ENCODE measurements around the gene SPIN2B.
A peak's percentile ranks its signal among the peaks of the same experiment; 100 is the strongest.
"Not testable (repeated sequence)": the region's sequence is repeated elsewhere in the genome, so short reads cannot be mapped to it uniquely, and the experiment has no call there.

Gene SPIN2B

DNA sequence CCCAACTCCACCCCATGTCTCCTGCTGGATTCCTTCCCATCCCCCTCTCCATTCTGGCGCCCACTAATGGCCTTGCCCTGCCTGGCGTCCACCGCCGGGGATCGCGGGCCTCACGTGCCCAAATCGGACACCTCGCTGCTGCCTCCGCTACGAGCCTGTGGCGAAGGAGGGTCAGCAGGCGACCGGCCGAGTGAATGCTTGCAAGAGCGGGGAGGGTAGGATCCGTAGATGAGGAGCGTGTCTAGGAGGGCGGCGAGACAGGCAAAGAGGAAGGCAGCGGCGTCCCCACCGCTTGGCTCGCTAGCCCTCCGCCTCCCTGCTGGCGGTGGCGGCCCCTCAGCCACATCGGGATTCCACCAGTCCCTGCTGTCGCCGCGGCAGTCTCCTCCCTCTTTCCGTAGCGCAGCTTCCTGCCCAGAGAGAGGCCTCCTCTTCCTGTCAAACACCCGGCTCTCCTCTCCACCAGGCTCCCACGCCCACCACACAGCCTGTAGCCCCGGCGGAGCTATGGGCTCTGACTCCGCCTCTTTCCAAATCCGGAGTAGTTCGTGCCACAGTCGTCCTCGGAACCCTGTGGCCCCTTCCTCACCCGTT is at the start of gene SPIN2B:
SPIN2B (minus strand) TSS at position 387 of the 594 bp plus-strand sequence.
- peak; percentile 89 for DNase-seq

DNA sequence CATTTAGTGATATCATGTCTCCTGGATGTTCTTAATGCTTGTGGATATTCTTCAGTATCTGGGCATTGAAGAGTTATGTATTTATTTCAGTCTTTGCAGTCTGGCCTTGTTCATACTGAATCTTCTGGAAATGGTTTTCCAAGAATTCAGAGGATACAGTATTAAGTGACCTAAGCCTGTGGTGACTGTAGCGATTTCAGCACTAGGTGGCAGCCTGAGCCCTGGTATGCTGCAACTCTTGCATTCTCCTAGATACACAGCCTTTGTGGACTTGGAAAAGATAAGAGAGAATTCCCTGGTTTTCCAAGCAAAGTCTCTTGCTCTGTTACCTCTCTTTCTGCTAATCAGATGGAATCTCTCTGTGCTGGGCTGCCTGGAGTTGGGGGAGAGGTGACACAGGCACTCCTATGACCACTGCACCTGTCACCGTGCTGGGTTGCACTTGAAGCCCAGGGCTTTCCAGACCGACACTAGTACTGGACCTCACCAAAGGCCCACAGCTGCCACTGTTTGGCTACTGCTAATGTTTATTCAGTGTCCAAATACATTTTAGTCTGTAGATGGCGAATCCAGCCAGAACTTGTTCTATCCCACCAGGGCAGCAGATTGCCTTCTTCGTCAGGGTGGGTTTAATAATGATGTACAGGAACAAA is 35.2 kb upstream of the SPIN2B start:
- peak; percentile 23 for DNase-seq

DNA sequence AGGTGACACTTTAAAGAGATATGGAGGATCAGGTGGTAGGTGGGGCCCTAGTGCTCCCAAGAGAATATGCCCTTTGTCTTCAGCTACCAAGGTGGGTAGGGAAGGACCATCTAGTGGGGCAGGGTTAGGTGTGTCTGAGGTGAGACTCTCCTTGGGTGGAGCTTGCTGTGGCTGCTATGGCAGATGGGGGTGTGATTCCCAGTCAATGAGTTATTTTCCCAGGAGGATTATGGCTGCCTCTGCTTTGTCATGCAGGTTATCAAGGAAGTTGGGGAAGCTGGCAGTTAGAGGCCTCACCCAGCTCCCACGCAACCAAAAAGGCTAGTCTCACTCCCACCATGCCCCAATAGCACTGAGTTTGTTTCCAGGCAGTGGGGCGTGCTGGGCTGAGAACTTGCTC is 33.8 kb upstream of the SPIN2B start:
- DNase-seq, result no peak

DNA sequence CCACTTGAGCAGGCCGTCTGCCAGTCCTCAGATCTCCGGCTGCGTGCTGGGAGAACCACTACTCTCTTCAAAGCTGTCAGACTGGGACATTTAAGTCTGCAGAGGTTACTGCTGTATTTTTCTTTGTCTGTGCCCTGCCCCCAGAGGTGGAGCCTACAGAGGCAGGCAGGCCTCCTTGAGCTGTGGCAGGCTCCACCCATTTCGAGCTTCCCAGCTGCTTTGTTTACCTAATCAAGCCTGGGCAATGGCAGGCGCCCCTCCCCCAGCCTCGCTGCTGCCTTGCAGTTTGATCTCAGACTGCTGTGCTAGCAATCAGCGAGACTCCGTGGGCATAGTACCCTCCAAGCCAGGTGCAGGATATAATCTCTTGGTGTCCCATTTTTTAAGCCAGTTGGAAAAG is 30.9 kb upstream of the SPIN2B start:
- not testable (repeated sequence) for DNase-seq

DNA sequence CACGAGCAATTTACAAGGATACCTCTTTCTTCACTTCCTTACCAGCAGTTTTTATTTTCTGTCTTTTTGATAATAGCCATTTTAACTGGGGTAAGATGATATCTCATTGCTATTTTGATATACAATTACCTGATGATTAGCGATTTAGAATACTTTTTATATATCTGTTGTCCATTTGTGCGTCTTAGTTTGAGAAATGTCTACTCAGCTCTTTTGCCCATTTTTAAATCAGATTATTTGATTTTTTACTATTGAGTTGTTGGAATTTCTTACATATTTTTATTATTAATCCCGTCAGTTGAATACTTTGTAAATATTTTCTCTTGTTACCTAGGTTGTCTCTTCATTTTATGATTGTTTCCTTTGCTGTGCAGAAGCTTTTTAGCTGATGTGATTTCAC is 17.3 kb upstream of the SPIN2B start:
- no peak for DNase-seq

DNA sequence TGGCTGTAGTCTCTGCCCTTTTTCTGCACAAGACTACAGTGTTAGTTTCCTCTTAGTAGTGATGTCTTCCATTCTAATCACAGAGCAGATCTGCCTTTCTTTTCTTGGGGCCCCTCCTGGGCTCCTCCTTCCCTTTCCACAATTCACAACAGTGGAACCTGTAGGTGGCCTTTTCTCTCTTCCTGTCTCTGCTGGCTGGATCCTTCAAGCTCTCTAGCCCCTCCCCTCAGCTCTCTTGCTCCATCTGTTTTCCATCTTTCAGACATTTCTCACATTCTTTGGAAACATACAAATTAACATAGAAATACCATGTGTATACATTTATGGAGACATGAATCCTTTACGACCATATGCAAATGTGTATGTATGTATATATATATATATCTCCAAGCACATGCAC is 16.2 kb upstream of the SPIN2B start:
- peak; percentile 62 for DNase-seq

DNA sequence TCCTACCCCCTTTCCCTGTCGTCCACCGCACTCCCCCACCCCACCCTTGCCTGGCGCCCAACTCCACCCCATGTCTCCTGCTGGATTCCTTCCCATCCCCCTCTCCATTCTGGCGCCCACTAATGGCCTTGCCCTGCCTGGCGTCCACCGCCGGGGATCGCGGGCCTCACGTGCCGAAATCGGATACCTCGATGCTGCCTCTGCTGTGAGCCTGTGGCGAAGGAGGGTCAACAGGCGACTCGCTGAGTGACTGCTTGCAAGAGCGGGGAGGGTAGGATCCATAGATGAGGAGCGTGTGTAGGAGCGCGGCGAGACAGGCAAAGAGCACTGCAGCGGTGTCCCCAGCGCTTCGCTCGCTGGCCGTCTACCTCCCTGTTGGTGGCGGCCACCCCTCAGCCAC is 15.7 kb upstream of the SPIN2B start, which contains the start of gene SPIN2A:
SPIN2A (minus strand) TSS at position 325 of the 400 bp plus-strand sequence. CDS start 800 bp downstream, outside the sequence.
- peak; percentile 61 for DNase-seq

DNA sequence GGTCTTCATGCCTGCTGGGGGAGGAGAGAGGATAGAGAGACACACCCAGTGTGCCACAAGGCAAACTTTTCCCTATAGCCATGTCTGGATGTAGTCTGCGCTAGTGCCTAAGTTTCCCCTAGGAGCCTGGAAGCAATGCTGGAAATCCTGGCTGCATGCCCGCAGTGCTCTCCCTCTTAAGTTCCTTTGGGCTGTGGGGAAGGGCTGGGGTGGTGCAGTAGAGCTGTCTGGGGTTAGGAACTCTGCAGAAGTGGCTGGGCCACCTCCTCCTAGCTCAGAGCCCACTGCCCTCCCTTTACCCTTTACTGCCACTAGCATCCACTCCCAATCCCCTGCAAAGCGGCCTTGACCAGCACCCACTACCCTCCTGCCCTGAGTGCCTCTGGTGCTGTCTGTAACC is 15.2 kb upstream of the SPIN2B start:
- not testable (repeated sequence) for DNase-seq

DNA sequence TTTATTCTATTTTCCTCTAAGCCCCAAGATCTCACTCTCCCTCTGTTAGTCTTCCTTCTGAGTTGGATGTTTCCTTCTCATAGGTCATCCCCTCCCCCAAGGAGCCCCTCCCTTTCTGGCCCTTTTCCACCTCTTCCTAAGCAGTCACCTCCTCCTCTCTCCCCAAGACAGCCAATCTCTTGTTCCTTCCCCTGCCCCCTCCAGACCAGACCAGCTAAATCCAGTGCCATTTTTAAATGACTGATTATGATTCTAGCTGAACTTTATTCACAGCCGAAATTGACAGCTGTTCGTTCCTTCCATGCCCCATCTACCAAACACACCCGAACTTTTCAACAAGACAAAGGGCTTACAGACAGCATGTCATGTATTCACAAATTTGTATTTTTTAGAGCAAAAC is 13.9 kb upstream of the SPIN2B start:
- DNase-seq, result no peak

DNA sequence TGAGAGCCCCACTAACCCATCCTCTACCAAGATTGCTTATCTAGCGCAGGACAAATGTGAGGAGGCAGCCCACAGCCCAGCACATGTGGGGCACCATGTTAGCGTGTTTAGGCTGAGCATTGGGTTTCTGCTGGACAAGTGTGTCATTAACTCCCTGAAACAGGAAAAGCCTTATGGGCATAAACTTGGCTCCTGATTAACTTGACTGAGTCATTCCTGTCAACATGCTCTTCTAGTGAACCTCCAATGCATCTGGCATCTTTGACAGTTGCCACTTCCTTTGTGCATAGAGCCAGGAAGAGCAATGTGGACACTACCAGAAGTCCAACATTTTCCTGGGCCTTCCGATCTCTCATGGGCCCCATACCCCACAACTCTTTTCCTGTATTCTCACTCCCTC is 13.4 kb upstream of the SPIN2B start:
- no peak for DNase-seq

DNA sequence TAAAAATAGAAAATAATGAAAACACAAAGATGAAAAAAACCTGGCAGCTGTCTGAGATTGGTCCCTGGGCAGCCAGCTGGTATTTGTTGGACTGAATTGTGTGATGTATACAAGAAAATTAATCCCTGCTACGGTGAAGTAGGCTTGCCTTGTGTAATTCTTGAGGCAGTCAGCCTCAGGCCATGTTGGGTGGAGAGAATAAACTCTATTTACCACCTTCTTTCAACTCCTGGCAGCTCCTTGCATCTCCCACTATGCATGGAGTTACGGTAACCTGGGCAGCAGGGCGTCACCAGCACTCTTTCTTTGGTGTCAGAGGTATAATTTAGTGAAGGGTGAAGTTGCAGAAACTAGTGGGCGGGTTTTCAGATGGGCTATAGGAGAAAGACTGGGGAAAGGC is 12.4 kb upstream of the SPIN2B start:
- no peak for DNase-seq

DNA sequence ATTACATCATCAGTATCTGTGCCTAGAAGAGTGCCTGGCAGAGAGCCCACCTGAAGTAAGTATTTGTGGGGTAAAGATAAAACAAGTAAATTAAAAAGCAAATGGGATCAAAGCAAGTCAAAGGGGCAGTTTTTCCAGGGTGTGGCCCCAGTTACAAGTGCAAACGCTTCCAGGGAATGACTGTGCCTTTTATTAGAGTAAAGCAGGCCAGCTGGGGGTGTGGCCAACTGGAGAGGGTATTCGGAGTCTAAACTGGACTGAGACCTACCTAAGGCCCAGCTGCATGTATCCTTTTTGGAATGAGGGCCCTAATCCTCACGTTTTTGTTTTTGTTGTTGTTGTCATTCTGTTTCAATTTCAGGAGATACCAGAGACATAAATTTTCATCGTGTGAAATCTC is 11.9 kb upstream of the SPIN2B start:
- not testable (repeated sequence) for DNase-seq

DNA sequence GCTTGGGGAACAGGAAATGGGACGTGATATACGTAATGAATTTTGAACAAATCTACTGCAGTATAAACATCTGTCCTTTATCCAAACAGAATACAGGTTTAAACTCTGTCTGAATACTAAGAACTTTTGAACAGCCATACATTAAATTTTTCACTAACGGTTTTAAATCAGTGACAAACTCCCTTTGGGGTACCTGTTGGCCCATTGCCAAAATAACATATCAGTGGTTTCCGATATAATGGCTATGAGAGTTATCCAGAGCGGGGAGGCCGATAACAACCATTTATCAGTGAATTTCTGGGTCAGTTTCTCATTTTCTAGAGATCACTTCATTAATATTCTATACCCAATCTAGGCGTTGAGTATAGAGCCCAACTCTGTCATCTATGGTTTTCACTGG is 10.7 kb upstream of the SPIN2B start:
- no peak for DNase-seq

DNA sequence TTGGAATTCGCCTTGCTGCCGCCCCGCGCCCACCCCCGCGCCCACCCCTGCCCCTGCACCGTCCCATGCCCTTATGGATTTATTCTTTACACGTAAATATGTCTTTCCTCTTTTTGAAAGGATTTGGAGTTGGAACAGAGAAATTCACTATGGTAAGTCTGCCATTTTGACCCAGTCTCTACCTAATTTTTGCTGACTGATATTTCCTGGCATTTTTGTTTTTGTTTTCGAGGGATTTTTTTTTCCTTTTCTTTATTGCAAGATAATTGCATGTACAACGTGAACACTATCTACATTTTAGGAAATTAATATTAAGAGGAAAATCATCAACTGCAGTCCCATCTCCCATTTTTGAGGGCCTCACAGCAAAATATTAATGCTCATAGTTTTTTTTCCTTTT is 468 bp upstream of the SPIN2B start:
- DNase-seq, result no peak

DNA sequence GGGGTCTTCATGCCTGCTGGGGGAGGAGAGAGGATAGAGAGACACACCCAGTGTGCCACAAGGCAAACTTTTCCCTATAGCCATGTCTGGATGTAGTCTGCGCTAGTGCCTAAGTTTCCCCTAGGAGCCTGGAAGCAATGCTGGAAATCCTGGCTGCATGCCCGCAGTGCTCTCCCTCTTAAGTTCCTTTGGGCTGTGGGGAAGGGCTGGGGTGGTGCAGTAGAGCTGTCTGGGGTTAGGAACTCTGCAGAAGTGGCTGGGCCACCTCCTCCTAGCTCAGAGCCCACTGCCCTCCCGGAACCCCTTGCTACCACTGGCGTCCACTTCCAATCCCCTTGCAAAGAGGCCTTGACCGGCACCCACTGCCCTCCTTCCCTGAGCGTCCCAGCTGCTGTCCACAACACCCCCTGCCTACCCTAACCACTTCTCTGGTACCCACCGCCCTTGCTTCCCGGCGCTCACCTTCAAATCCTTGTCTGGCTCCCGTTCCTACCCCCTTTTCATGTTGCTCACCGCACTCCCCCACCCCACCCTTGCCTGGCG is 658 bp downstream of the SPIN2B start:
- peak; percentile 26 for DNase-seq

DNA sequence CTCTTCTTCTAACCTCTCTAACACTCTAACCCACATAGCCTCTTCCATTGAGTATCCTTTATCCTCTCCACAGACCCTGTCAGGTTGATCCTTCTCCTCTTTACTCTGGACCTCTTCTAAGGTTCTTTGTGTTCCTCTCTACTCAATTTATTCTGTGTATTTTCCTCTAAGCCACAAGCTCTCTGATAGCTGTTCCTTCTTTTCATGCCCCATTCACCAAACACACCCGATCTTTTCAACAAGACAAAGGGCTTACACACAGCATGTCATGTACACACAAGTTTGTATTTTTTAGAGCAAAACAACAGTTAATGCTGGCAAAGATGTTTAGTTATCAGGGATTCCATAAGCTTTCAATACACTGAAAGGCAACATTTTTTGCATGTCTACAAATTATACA is 1.9 kb downstream of the SPIN2B start:
- no peak for DNase-seq

DNA sequence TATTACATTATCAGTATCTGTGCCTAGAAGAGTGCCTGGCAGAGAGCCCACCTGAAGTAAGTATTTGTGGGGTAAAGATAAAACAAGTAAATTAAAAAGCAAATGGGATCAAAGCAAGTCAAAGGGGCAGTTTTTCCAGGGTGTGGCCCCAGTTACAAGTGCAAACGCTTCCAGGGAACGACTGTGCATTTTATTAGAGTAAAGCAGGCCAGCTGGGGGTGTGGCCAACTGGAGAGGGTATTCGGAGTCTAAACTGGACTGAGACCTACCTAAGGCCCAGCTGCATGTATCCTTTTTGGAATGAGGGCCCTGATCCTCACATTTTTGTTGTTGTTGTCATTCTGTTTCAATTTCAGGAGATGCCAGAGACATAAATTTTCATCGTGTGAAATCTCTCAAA is 3.8 kb downstream of the SPIN2B start:
- not testable (repeated sequence) for DNase-seq

DNA sequence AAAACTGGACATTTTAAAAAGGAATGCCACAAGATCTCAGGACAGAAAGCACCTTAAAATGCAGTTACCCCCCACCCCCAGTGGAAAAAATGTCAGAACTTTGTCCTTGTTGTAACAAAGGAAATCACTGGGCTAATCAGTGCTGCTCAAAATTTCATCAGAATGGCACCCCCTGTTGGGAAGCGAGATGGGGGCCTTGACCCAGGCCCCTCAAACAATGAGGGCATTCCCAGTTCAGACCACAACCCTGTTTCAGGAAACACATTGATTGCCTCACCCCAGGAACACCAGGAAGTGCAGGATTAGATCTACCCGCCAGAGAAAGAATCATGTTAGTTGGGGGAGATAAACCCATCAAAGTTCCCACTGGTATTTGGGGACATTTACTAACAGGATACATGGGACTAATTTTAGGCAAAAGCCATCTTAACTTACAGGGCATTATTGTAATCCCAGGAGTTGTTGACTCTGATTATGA is 16.4 kb downstream of the SPIN2B start:
- no peak for DNase-seq

DNA sequence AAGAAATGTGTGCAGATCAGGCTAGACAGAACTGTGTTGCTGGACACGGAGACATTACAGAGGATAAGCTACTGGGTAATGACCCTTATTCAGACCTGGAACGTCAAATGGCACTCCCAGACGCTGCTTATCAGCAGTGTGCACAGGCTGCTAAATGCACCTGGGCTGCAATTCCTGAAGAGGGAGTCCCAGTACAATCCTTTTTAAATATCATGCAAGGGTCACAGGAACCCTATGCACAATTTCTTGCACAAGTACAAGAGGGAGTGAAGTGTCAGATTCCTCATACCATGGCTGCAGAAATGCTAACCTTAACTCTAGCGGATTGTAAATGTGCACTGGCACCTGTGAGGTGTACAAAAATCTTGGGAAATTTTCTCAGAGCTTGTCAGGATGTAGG is 16.9 kb downstream of the SPIN2B start:
- DNase-seq, result no peak

DNA sequence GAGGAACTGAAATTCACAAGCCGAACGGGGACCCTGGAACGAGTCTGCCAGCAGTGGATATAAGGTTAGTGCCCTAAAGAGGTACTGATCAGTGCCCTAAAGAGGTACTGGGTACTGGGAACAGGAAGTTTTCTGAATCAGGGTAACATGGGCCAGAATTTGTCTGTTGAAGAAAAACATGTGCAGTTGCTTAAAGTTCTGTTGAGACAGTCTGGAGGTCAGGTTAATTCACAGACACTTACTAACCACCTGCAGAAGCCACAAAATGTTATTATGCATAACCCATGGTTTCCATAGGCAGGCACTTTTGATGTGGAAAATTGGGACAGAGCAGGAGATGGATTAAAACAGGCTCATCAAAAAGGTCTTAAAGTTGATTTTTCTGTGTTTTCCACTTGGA is 17.9 kb downstream of the SPIN2B start:
- DNase-seq, result no peak

DNA sequence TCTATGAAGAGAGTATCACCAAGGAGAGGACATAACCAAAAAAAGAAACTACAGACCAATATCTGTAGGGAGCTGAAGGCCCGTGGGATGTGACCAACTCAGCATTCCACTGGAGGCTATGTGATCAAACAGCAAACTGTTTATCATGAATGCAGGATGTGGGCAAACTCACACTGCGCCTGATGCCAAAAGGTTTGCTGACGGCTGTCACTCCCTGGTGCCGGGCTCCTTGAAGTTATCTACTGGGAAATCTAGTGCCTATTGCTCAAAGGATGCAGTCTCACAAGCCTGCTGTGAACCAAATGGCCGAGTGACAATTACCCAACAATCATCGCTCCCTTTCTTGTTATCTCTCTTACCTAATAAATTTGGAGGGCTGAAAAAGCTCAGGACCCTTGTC is 18.4 kb downstream of the SPIN2B start:
- not testable (repeated sequence) for DNase-seq

DNA sequence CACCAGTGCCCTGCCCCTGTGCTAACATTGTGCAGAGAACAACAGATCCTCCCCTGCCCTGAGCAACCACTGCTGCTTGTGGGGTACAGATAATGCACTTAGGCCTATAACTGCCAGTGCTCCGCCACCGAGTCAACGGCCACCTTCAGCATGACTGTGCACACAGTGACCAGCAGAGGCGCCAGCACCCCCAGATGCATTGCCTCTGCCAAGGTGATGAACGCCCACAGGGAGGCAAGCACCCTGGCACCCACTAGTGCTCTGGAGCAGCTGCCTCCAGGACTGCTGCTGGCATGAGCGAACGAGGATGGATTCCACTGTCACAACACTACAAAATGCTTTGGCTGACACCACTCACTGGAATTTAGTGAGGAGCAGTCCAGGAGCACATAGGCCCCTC is 38.2 kb downstream of the SPIN2B start:
- DNase-seq, result no peak

DNA sequence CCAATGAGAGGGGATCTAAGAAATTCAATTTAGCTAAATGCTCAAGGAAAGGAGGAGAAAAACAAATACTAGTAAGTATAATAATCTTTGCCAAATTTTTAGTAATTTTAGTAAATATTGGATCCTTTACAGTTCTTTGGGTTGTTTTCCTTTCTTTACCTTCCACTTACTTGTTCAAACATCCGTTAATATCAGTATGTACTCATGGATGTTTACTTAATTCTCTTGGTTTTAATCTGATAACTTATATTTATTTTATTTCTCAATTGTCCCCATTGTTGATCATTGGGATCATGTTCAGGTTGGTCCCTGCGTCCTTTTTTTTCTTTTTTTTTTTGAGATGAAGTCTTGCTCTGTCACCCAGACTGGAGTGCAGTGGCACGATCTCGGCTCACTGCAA is 46.9 kb downstream of the SPIN2B start:
- no peak for DNase-seq

DNA sequence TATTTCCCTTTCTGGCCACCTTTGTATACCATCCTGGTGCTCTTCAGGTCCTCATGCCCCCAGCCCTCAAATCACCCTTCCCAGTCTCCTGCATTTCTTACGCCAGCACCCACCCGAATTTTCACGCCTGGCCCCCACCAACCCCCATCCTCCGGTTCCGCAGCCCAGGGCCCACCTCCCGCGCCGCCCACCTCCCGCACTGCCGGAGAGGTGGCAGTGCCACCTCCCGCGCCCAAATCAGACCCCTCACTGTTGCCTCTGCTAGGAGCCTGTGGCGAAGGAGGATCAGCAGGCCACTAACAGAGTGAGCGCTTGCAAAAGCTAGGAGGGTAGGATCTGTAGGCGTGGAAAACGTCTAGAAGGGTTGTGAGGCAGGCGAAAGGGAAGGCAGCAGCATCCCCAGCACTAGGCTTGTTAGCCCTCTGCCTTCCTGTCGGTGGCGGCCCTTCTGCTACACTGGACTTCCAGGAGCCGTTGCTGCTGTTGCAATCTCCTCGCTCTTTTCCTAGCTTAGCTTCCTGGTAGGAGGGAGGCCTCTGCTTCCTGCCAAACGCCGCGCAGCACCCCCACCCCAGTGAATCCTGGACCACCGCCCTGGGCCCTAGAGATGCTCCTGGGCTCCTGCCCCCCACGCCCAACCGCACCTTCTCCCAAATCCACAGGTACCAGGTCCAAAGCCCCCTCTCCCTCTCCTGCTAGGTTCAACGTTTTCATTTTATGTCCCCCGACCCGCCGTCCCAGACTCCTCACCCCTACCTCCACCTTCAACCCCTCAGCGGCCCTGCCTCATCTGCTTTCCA is 51.0 kb downstream of the SPIN2B start:
- DNase-seq, result no peak

Measured in eye (tissue), 1 donor.